Measurements from ENCODE around the gene SKAP1.

The SKAP1 gene

GRCh38 chr17:48149787-48150463 is 280.1 kb downstream of the SKAP1 start:
- no peak for DNase-seq

DNA sequence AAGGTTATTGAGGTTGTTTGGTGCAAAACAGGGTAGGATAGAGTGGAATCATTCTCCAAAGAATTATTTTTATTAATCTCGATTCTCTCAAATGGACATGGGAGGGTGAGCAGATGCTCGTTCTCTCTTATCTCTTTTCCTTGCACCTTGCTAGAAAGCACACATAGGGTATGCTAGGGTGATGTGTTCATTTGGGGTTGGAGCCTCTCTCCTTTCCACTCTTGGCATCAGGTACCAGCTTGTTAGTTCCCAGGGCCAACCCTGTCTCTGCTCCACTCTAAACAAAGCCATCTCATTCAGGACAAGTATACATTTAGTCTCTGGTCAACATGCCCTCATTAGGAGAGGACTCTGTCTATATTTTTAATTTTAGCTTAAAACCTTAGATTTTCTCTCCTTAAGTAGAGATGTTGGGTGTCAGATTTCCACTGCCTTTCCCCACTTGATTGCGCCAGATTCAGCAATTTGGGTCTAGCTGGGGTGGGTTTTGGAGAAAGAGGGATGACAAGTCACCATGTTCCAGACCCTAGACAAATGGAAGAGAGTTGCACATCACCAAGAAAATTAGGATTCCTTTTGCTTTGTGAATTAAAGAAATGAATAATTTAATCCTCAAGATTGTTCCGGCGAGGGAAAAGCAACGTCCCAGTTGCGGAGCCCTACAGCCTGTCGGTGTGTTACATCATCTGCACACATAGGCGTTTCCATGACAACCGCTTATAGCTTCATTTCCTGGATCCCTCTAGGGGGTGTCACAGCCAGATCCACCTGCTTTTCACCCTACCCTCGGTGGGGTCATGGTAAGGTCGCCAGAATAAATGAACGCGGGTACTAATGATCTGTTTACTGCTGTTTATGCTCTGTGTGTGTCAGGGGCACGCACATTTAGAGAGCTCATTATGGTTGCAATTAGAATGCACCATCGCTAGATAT is 280.9 kb downstream of the SKAP1 start:
- no peak for DNase-seq

GRCh38 chr17:48148029-48148770 is 281.8 kb downstream of the SKAP1 start:
- no peak for DNase-seq

- no peak for DNase-seq
Observed at GRCh38 chr17:48144976-48145798, 284.8 kb downstream of the SKAP1 start.

- DNase-seq = no peak
Observed at GRCh38 chr17:48144231-48144630, 285.8 kb downstream of the SKAP1 start.

DNA sequence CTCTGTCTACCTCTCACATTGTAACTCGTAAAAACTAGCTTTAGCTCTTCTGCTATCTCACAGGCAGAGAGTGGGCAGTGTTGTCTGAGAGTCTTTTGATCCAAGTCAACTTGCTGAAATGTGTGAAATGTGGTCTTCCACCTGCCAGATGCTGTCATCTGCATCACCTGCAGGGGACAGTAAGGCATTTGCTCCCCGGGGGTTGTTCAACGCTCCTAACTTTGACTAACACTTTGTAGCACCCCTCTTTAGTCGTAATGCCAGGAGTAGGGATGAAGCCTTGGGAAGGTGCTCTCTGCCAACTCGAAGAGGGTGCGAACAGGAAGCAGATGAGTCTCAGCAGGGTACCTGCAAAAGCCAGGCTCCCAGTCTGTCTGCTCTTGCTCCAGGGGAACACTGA is 286.4 kb downstream of the SKAP1 start:
- no peak for DNase-seq

DNA sequence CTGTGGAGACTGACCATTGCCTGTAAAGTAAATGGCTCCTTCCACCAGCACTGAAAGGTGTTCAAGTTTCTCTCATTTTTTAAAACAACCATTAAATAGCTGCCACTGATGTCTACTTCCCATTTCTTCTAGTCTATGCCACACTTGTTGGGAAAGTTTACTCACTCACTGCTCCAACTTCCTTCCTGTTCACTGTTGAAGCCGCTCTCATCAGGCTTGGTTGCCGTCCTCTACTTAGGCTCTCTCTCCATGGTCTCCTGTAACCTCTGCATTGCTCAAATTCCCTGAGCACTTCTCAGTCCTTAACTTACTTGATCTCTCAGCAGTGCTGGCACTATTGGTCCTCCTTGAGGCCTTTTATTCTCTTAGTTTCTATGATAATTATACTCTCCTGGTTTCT is 290.1 kb downstream of the SKAP1 start:
- peak in 1 of 56 donors; percentile 15 for DNase-seq

GRCh38 chr17:48137656-48138055 is 292.4 kb downstream of the SKAP1 start:
- no peak for DNase-seq

GRCh38 chr17:48134912-48135480 is 295.0 kb downstream of the SKAP1 start:
- no peak for DNase-seq

DNA sequence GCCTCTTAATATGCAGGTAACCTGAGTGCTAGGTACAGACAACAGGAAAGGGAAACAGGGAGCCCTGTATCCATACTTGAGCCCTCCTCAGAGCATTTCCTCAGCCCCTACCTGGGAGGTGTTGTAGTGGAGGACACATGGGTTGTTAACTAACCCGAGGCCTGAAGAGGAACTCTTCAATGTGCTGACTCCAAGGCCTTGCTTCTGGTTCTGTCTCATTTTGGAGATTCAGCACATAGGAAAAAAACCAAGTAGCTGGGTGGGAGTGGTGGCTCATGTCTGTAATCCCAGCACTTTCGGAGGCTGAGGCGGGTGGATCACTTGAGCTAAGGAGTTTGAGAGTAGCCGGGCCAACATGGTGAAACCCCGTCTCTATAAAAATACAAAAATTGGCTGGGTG is 297.6 kb downstream of the SKAP1 start:
- DNase-seq = peak in 1 of 56 donors; percentile 18

DNA sequence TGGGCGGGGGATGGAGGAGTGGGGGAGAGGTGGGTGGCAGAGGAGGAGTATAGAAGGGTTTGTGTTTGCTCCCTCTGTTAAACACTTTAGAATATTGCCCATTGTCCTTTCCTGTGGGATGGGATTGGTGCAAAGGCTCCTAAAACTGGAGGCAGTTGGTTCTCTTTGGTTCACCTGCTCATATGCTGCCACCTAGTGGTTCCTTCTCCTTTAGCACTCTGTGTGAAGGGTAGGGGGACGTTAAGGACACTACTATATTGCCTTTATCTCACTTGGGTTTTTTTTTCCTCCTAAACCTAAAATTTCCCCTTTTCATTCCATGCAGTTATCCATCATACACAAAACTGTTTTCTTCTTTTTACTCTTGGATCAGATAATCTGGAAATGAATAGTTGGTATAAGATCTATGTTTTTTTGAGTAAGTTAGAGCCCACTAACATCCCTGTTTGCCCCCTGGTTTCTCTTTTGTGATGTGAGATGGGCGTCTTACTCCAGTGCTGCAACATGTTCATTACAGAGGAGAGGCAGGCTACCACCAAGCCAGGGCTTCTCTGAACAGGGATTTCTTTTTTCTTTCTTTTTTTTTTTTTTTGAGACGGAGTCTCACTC is 298.7 kb downstream of the SKAP1 start:
- DNase-seq = peak in 29 of 56 donors; percentile 5 to 77 (median 26)

DNA sequence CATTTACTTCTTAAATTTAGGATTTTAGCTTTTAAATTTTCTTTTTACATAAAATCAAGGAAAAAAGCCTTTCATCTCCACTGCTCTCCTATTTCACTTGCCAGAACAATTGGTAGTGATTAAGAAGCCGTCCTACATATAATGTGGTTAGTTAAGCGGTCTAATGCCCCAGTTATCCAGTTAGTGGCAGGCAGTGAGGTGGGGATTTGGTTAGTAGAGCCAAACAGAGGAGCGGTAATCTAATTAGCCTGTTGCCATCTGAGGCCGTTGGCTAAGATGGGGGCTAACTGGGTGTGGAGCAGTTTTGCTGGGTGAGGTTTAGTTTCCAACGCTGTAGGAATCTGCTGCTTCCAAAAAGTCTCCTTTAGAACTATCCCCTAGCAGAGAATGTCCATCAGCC is 300.0 kb downstream of the SKAP1 start:
- DNase-seq = no peak

DNA sequence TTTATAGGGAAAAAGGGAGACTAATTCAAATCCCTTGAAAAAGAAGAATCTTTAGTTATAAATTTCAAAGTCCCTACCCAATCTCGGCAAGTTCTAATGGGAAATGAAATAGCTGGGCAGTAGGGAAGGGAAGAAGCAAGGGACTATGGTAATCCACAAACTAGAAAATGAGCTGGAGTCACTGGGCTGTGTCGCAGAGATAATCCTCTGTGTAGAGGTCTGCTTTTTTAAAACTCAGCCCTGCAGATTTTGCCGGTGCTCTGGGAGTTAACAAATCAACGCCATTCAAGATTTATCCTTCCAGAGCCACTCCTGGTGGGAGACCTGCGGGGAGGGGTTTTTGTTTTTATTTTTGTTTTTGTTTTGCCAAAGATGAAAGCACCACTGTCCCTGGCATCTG is 301.6 kb downstream of the SKAP1 start:
- no peak for DNase-seq

DNA sequence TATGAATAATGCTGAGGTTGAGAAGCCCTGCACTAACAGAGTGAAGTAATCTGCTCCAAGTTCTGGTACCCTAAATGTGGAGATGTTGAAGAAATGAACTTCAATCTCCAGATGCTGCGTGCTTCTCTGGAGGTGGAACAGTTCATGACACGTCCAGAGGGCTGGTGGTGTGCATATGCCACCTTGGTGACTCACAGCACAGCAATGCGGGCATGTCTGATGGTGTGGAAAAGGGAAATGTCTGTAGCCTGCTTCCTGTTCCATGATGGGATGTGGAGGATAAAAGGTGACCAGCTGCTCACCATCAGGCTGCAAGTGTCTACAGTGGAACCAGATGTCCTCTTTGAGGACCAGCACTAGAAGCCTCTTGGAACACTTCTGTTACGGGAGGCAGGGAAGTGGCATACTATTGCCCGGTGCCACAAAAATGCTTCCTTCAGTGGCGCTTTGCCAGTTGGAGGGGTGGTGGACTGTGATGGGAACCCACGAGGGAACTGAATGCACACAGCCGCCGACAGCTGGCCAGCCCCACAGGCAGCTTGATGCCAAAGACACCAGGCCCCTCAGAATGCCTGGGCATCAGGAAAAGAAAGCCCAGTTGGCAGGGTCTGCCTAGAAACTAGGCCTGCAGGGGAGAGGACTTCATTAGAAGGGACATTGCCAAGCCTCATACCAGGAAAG is 302.5 kb downstream of the SKAP1 start:
- DNase-seq = peak in 5 of 56 donors; percentile 7 to 23 (median 13)

GRCh38 chr17:48126532-48126850 is 303.5 kb downstream of the SKAP1 start:
- DNase-seq = no peak

GRCh38 chr17:48125829-48126531 is 304.0 kb downstream of the SKAP1 start:
- peak in 1 of 56 donors; percentile 10 for DNase-seq

DNA sequence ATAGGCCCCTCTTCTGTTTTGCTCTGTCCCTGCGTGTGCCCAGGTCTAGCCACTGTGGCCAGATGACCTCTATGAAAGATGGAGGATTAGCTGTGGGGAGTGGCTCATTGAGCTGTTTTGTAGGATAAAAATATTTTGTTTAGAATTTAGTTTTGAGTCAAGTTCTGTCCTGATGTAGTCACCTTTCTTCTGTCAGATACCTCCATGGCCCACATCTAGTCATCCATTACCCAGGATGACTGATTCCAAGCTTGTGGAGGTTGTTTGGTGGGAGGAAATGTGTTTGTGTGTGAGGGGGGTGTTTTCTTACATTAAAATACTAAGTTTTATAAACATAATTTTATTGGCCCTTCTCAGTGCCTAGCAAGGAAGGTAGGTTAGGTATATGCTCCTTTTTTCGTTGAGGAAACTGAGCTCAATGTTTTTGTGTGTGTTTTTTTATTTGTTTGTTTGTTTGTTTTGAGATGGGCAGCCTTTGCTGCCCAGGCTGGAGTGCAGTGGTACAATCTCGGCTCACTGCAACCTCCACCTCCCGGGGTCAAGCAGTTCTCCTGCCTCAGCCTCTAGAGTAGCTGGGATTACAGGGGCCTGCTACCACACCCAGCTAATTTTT is 306.1 kb downstream of the SKAP1 start:
- DNase-seq = no peak

DNA sequence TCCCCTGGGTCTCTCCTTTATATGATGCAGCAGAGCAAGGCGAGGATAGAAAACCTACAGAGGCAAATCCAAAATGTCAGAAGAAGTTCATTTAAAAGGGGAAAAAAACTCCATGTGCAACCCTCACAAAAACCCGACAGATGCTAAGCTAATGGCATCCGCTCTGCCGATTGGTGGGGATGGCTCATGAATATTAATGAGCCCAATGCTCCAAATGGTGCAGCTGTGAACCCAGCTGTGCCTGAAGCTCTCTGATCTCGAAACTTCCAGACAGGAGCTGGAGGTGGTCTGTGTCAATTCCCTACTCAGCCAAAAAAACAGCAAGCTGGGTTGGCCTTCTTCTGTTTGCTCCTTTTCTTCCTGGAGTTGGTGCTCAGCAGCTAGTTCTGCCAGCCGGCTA is 306.9 kb downstream of the SKAP1 start:
- DNase-seq = peak in 46 of 56 donors; percentile 13 to 86 (median 44)

GRCh38 chr17:48122665-48123045 is 307.4 kb downstream of the SKAP1 start:
- peak in 1 of 56 donors; percentile 32 for DNase-seq
